GM21447 (cell line): Measurements from ENCODE around the gene STOM.
"Not testable (repeated sequence)": the region's sequence is repeated elsewhere in the genome, so short reads cannot be mapped to it uniquely, and the experiment has no call there.

Source experiments
- ATAC-seq: cut with Tn5 transposase; IDR thresholded peaks from one replicate; pipeline ENCODE4 v1.9.1; 2021; ENCODE audit not compliant: unreplicated experiment

The STOM gene

GRCh38 chr9:121303456-121304451 is 66.3 kb downstream of the STOM start:
- ATAC-seq: no peak

- no peak for ATAC-seq
Observed at GRCh38 chr9:121302786-121303185, 67.3 kb downstream of the STOM start.

GRCh38 chr9:121302341-121302740 is 67.7 kb downstream of the STOM start:
- no peak for ATAC-seq

GRCh38 chr9:121301881-121302286 is 68.2 kb downstream of the STOM start:
- ATAC-seq: no peak

GRCh38 chr9:121300283-121301119 is 69.5 kb downstream of the STOM start:
- no peak for ATAC-seq

- ATAC-seq: no peak
Observed at GRCh38 chr9:121299467-121300282, 70.4 kb downstream of the STOM start.

GRCh38 chr9:121298689-121299466 is 71.2 kb downstream of the STOM start:
- ATAC-seq: no peak

- no peak for ATAC-seq
Observed at GRCh38 chr9:121298016-121298538, 72.0 kb downstream of the STOM start.

GRCh38 chr9:121297389-121297788 is 72.7 kb downstream of the STOM start:
- ATAC-seq: no peak

- no peak for ATAC-seq
Observed at GRCh38 chr9:121296213-121297127, 73.6 kb downstream of the STOM start.

GRCh38 chr9:121295662-121296191 is 74.3 kb downstream of the STOM start:
- no peak for ATAC-seq

GRCh38 chr9:121294866-121295661 is 75.0 kb downstream of the STOM start:
- ATAC-seq: no peak

GRCh38 chr9:121294151-121294743 is 75.8 kb downstream of the STOM start:
- no peak for ATAC-seq

GRCh38 chr9:121292801-121293241 is 77.2 kb downstream of the STOM start:
- ATAC-seq: no peak

- ATAC-seq: no peak
Observed at GRCh38 chr9:121292051-121292450, 78.0 kb downstream of the STOM start.

GRCh38 chr9:121291536-121291935 is 78.5 kb downstream of the STOM start:
- ATAC-seq: not testable (repeated sequence)

- ATAC-seq: no peak
Observed at GRCh38 chr9:121289772-121290370, 80.2 kb downstream of the STOM start.
